CD4-positive, alpha-beta T cell (primary cell): ENCODE results near the gene SART3. TPM values are rescaled to one million over a fixed set of nuclear protein-coding genes. Genes with fewer than 3 reads are reported as not detected.

Experiments used
- ATAC-seq: fragments of 200-7000 bp; cut with Tn5 transposase; one replicate; pipeline ENCODE4 v1.10.0; 2022; ENCODE audit warnings: mild to moderate bottlenecking; ENCODE audit not compliant: poor library complexity
- CTCF ChIA-PET: fragments of 350-600 bp; sonication (Branson Sonifier 250); formaldehyde crosslinking; loops from one replicate; lab custom pipeline; 2021; ENCODE audit warnings: antibody characterized with exemption, inconsistent platforms; lab: Charles Lee
- POLR2A ChIA-PET: fragments of 350-600 bp; sonication (Branson Sonifier 250); formaldehyde crosslinking; loops from one replicate; lab custom pipeline; 2021; ENCODE audit warnings: antibody characterized with exemption, inconsistent platforms; lab: Charles Lee
- DNase-seq, 14 experiments: peaks; one replicate each; pipeline ENCODE4 v3.0.0-alpha.2; 2013 to 2020; ENCODE audit warnings: mixed read lengths in 2 of 14
- H3K27ac ChIP-seq, 2 donors: one replicate each; pipeline versions ENCODE4 v1.5.1 to v1.7.0; 2013; ENCODE audit warnings: low read length in 2 of 2, low read depth in 1 of 2, mild to moderate bottlenecking in 1 of 2
- H3K27me3 ChIP-seq, 2 experiments: 1 replicate in 1 of 2; 2 replicates in 1 of 2; pipeline versions ENCODE4 v1.6.1 to v1.7.0; 2013; ENCODE audit warnings: low read length in 2 of 2, control low read depth in 1 of 2, mild to moderate bottlenecking in 1 of 2, moderate library complexity in 1 of 2; ENCODE audit not compliant: insufficient read depth in 2 of 2, control insufficient read depth in 1 of 2
- H3K36me3 ChIP-seq: one replicate; pipeline ENCODE4 v1.6.1; 2013; ENCODE audit warnings: low read length, control low read depth; ENCODE audit not compliant: insufficient read depth
- H3K4me1 ChIP-seq: one replicate; pipeline ENCODE4 v1.6.1; 2013; ENCODE audit warnings: low read length, control low read depth; ENCODE audit not compliant: insufficient read depth
- H3K4me3 ChIP-seq: one replicate; pipeline ENCODE4 v1.5.1; 2013; ENCODE audit warnings: mild to moderate bottlenecking, low read length, moderate library complexity
- H3K9me3 ChIP-seq, 2 experiments: 1 replicate in 1 of 2; 2 replicates in 1 of 2; pipeline versions ENCODE4 v1.6.1 to v1.7.0; 2013; ENCODE audit warnings: low read length in 2 of 2, mild to moderate bottlenecking in 2 of 2, control low read depth in 1 of 2, moderate library complexity in 1 of 2; ENCODE audit not compliant: control insufficient read depth in 1 of 2, insufficient read depth in 1 of 2
- H3K27ac Mint-ChIP-seq: one replicate; pipeline ENCODE4 v1.8.0; 2020; ENCODE audit warnings: mixed read lengths
- H3K27me3 Mint-ChIP-seq: one replicate; pipeline ENCODE4 v1.8.0; 2021; ENCODE audit warnings: mixed read lengths
- H3K36me3 Mint-ChIP-seq: one replicate; pipeline ENCODE4 v1.8.0; 2021; ENCODE audit warnings: low read depth, mixed read lengths
- H3K4me1 Mint-ChIP-seq: one replicate; pipeline ENCODE4 v1.8.0; 2021; ENCODE audit warnings: low read depth, mixed read lengths
- H3K4me3 Mint-ChIP-seq: one replicate; pipeline ENCODE4 v1.8.0; 2020; ENCODE audit warnings: mild to moderate bottlenecking, mixed read lengths
- H3K9me3 Mint-ChIP-seq: one replicate; pipeline ENCODE4 v1.8.0; 2020; ENCODE audit warnings: mixed read lengths
- intact Hi-C, 2 experiments: fragments of 100-400 bp; cut with DNase I in 1 of 2; cut with micrococcal nuclease in 1 of 2; formaldehyde crosslinking; loops; one replicate each; pipeline versions ENCODE4 v1.15.1 to v1.9.0; 2023 to 2025; cut with DNase I, micrococcal nuclease
- total RNA-seq, 174 experiments: library from RNA in 2 of 174; stranded (reverse) in 2 of 174; gene quantifications; one replicate each; pipeline ENCODE4 v1.2.3 and lab custom pipeline; 2021 to 2026
- TF ChIP-seq, protein P1 (sequence below): fragments of 200-600 bp; IDR thresholded peaks from one replicate; pipeline ENCODE4 v1.8.0; 2022; ENCODE audit warnings: antibody characterized with exemption, mild to moderate bottlenecking

The SART3 gene
- total RNA-seq, 2 experiments from 2014 or later, result 95.1 to 104 TPM

DNA sequence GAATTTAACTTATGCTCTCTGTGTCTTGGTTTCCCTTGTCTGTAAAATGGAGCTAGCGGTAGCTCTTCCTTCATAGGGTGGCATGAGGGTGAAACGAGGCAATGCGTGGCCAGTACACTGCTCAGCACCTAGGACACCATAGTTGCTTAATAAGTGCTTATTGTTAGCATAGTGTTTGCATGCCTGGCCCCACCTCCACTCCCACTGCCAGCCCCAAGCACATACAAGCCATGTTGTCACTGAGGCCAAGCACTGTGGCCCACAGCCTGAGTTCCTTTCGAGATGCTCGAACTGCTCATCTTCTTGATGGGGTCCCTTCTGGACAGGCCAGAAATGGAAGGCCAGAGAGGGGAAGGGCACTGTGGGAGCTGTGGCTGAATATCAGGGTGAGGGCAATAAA, 45.1 kb downstream of the SART3 start:
- peaks cover 44% of the 10 kb centered on the region for H3K36me3 Mint-ChIP-seq
- DNase-seq (peak in 1 of 14 experiments; percentile 30), ATAC-seq (no peak)
- TF ChIP-seq, protein P1, sequence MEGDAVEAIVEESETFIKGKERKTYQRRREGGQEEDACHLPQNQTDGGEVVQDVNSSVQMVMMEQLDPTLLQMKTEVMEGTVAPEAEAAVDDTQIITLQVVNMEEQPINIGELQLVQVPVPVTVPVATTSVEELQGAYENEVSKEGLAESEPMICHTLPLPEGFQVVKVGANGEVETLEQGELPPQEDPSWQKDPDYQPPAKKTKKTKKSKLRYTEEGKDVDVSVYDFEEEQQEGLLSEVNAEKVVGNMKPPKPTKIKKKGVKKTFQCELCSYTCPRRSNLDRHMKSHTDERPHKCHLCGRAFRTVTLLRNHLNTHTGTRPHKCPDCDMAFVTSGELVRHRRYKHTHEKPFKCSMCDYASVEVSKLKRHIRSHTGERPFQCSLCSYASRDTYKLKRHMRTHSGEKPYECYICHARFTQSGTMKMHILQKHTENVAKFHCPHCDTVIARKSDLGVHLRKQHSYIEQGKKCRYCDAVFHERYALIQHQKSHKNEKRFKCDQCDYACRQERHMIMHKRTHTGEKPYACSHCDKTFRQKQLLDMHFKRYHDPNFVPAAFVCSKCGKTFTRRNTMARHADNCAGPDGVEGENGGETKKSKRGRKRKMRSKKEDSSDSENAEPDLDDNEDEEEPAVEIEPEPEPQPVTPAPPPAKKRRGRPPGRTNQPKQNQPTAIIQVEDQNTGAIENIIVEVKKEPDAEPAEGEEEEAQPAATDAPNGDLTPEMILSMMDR, result no peak
- H3K27me3 Mint-ChIP-seq, result no peaks in the 10 kb centered on the region
- H3K27ac ChIP-seq, result peak overlapping the region; percentile 70 to 71
- intact Hi-C loops, result loop anchor here (2.0 to 10.0 kb wide), 14 partner anchors 41 to 1609 kb away; partner anchors contain the start of genes PRDM4 (in 2 of the 2), ALKBH2 (in 1 of the 2), CRY1 (in 1 of the 2) and IFT81 (in 1 of the 2)
- H3K9me3 Mint-ChIP-seq, result no peaks in the 10 kb centered on the region
- peaks cover 29% of the 10 kb centered on the region for H3K4me1 Mint-ChIP-seq
- H3K36me3 ChIP-seq, result peaks cover 35% of the 10 kb centered on the region
- peak overlapping the region; percentile 96 for H3K4me3 Mint-ChIP-seq
- CTCF ChIA-PET, result no interaction called here
- no peaks in the 10 kb centered on the region for H3K9me3 ChIP-seq
- H3K27me3 ChIP-seq, result no peaks in the 10 kb centered on the region
- H3K27ac Mint-ChIP-seq, result peak overlapping the region; percentile 87
- H3K4me3 ChIP-seq, result peak overlapping the region; percentile 99
- POLR2A ChIA-PET, result interaction anchor here (1.2 to 1.6 kb wide), 2 partner anchors 46 to 102 kb away, joined by 3 to 12 read pairs; partner anchors contain the start of genes ISCU and SART3
- H3K4me1 ChIP-seq, result peaks cover 34% of the 10 kb centered on the region

DNA sequence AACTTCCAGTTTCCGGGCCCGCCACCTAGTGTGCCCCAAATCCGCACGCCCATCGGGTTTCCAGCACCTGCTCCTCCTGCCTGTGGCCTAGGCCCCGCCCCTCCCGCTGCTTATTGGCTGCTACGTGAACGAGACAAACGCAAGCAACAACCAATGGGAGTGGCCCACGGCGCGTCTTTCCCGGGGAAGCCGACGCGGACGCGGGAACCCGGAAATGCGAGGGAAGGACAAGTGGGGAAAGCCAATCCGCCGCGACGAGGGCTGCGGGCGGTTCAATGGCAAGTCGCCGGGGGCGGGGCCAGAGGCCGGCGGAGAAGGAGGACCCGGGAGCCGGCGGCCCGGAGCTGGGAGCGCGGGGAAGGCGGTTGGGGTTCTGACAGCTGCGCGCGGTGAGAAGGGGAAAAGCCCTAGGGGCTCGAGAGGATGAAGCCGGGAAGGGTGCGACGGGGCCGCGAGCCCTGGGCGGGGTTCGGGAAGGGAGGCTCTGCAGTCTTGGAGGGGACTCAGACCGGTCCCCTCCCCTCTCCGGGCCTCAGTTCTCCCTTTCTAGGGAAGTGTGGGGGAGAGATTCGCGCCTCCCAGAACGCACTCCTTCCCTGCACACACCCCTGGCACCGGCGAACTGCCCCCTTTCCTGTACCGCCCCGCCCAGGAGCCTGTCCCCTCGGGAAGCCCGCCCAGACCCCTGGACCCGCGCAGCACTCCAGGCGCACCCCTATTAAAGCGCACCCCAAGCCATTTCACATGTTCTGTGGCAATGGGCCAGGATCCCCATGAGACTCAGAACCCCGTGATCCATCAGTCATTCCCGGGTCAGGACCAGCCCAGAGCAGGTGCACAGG, 45.8 kb downstream of the SART3 start, which contains the start of gene FICD:
Gene FICD, plus strand, starts transcription at position 305 of the 842 bp plus-strand sequence. CDS start 1,696 bp downstream, outside the sequence.
- Mint-ChIP-seq H3K4me3 (peak within 1 kb of the TSS; percentile 96), H3K36me3 (peaks cover 36% of the 10 kb centered on the region), H3K27ac (peak within 1 kb of the TSS; percentile 87), H3K27me3 (no peaks in the 10 kb centered on the region), H3K9me3 (no peaks in the 10 kb centered on the region), H3K4me1 (peaks cover 29% of the 10 kb centered on the region)
- Histone ChIP-seq H3K4me3 (peak within 1 kb of the TSS; percentile 99), H3K27me3 (no peaks in the 10 kb centered on the region), H3K36me3 (peaks cover 28% of the 10 kb centered on the region), H3K27ac (peak within 1 kb of the TSS; percentile 70 to 71), H3K4me1 (peaks cover 34% of the 10 kb centered on the region), H3K9me3 (no peaks in the 10 kb centered on the region)
- intact Hi-C loops, result loop anchor here (2.0 to 10.0 kb wide), 17 partner anchors 47 to 1610 kb away; partner anchors contain the start of genes PRDM4 (in 2 of the 2), ALKBH2 (in 1 of the 2), CORO1C (in 1 of the 2) and CRY1 (in 1 of the 2)
- ChIA-PET CTCF (no interaction called here), POLR2A (interaction anchor here (1.2 to 1.6 kb wide), 2 partner anchors 46 to 103 kb away, joined by 3 to 12 read pairs; partner anchors contain the start of genes ISCU and SART3)
- DNase-seq (peak; percentile 96 to 100 (median 99)), ATAC-seq (peak; percentile 93)
- TF ChIP-seq, protein P1, result no peak

DNA sequence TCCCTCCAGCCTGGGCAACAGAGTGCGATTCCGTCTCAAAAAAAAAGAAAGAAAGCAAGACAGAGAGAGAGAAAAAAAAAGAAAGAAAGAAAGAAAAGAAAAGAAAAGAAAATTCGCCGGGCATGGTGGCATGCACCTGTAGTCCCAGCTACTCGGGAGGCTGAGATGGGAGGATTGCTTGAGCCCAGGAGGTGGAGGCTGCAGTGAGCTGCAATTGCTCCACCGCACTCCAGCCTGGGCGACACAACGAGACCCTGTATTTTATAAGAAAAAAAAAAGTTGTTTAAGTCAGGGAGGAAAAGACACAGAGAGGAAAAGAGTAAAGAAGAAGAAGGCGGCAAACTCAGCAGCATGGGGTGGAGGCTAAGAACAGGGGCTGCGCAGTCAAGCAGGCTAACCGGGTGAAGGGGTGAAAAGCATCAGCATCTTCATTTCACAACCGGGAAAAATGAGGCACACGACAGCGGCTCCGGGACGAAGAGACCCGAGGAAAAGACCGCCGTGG, 46.5 kb downstream of the SART3 start:
- peaks cover 23% of the 10 kb centered on the region for H3K36me3 ChIP-seq
- no peaks in the 10 kb centered on the region for H3K27me3 ChIP-seq
- peak overlapping the region; percentile 99 for H3K4me3 ChIP-seq
- intact Hi-C loops, result loop anchor here (2.0 to 10.0 kb wide), 10 partner anchors 218 to 1610 kb away; partner anchors contain the start of genes ALKBH2 (in 1 of the 2), CORO1C (in 1 of the 2), IFT81 (in 1 of the 2) and KCTD10 (in 1 of the 2)
- H3K27ac Mint-ChIP-seq, result peak overlapping the region; percentile 87
- ATAC-seq (peak; percentile 19), DNase-seq (peak in 1 of 14 experiments; percentile 13)
- no peaks in the 10 kb centered on the region for H3K9me3 Mint-ChIP-seq
- no peaks in the 10 kb centered on the region for H3K27me3 Mint-ChIP-seq
- H3K4me1 Mint-ChIP-seq, result peaks cover 29% of the 10 kb centered on the region
- peaks cover 30% of the 10 kb centered on the region for H3K36me3 Mint-ChIP-seq
- TF ChIP-seq, protein P1, result no peak
- H3K9me3 ChIP-seq, result no peaks in the 10 kb centered on the region
- ChIA-PET POLR2A (no interaction called here), CTCF (no interaction called here)
- peaks cover 34% of the 10 kb centered on the region for H3K4me1 ChIP-seq
- peak overlapping the region; percentile 96 for H3K4me3 Mint-ChIP-seq
- no peak overlapping the region for H3K27ac ChIP-seq
